NCI-H2029 (cell line): ENCODE data around the gene STK32A.

Source experiments
- DNase-seq: peaks from one replicate; lab custom pipeline; 2025; lab: John Stamatoyannopoulos, UW

STK32A gene

GRCh38 chr5:147391781-147392180, 157.0 kb downstream of the STK32A start:
- DNase-seq: no peak

GRCh38 chr5:147393874-147394672, 159.2 kb downstream of the STK32A start:
- DNase-seq: no peak

GRCh38 chr5:147396070-147396823, 161.4 kb downstream of the STK32A start:
- no peak for DNase-seq

DNA sequence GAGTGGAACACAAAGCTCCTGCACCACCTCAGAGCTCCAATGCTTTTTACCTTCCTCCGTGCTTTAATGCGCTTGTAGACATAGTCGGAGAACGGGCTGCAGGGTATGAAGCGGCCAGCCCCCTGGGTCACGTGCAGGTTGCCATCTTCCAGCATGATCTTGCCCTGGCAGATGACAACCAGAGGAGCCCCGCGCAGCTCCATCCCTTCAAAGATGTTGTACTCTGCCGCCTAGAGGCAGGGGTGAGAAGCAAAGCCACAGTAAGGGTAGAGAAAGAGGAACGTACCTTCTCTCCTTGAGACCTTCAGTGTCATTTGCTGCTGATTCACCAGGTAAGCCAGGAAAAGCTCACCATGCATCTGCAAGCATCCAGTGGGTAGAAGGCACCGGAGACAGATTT, 162.8 kb downstream of the STK32A start:
- no peak for DNase-seq

DNA sequence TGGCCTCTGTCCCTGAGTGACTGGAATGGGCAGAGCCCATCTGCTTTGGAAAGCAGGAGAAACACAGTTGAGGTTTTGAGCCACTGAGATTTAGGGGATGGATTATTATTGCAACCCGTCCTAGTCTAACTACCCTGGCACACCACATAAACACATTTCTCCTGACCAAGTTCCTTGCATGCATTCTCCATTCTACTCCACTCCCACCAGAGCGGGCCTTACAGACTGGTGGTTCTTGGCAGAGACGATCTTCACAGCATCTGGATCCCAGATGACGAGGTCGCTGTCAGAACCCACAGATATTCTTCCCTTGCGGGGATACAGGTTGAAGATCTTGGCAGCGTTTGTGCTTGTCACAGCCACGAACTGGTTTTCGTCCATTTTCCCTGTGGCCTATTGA, 164.0 kb downstream of the STK32A start:
- DNase-seq: no peak

DNA sequence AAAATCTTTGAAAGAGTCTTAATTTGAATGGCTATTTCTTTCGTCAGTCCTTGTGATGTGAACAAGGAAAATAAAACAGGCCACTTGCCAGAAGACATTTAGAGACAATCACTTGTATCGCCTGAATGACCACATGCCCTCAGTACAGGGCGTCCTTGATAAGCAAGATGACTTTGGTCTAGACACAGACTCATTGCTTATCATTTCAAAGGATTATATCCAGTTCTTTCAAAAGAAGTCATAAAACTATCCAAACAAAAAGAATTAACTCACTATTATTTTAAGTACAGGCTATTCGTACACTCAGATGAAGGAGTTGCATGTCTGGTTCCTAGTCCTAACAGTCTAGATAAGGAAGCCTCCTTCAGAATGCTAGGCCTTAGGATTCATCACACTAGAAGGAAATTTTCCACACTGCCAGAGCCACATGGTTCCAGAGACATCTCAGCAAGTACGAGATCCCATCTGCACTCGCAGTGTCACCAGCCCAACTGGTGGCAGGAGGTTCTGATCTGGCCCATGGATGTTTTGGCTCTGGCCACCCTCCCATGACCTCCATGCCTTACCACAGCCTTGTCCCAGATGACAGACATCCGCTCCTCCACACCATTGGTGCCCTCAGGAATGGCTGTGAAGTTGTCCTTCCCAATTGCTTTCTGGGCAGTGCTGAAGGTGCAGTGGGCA, 165.4 kb downstream of the STK32A start:
- DNase-seq: no peak

DNA sequence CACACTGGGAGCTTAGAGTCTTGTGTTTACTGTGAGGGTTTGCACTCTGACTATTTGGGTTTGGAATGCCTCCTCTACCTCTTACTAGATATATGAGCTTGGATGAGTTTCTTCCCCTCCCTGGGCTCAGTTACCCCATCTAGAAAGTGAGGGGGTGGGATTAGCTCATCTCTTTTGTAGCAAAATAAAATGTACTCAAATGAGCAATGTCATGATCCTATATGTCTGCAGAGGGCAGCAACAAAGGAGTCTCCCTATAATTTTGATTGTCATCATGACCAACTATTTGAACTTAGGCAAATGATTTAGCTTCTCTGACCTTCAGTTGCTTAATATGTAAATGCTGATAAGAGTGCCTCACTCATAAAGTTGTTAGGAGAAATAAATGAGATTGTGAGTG, 166.1 kb downstream of the STK32A start:
- no peak for DNase-seq

DNA sequence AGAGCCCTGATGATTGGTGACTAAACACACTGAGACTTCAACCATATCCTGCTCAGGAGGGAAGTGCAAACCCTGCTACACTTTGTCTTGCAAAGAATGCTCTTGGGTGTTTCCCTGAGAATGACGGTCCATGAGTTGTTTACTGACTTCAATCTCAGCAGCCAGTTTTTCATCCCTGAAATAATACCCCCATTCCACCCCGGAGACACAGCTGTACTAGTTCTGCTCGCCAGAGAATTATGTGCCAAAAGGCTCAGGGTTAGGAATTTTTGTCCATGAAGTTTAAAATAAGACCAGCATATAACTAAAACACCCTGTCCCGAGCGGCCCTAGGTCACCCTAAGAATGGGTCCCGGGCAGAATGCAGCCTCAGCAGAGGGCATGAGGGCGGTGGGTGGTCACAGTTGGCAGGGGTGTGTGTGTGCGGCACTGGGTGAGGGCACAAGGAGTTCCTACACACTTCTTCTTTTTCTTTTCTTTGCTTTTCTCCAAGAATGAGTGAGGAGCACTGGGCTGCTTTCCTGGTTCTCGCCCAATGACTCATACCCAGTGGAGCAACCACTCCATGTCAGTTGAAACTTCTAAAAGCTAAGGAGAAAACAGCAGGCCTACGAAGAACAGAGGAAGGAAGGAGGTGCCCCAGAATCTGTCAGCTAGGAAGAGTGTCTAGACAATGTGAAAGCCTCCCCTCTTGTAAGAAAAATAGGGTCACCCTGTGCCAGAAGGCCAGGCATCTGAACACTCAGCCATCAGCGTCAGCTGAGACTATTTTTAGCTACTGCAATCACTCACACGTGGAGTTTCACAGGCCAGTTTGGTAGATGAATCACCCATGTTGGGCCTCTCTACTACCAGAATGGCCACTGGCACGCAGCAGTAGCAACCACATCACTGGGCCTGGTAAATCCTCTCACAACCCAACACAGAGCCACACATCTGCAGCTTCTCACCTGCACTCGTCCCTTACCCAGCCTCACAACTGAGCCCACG, 169.1 kb downstream of the STK32A start:
- no peak for DNase-seq

GRCh38 chr5:147404706-147405105, 169.9 kb downstream of the STK32A start:
- no peak for DNase-seq

- no peak for DNase-seq
Observed at GRCh38 chr5:147406636-147407035, 171.8 kb downstream of the STK32A start.

DNA sequence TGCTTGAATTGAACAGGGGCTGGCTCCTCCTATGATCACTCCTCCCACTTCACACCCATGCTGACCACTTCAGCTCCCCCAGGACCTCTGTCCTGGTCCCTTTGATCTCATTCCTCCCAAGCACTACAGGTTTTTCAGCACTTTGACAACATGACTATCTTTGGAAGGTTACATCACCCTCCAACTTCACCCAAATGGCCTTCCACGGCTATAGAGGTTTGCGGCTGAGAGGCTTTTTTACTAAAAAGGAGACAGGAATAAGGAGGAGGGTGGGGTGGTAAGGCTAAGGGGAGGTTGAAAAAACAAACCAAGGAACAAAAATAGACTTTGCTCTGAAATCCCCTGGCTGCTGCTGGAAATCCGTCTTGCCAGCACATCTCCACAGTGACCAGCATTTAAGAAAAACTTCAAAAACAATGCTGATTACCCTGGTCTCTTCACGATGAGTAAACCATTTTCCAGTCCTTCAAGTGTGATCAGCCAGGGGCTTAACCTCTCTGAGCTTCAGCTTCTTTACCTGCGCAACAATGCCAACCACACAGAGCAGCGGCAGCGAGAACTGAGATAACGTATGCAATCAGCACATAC, 172.4 kb downstream of the STK32A start:
- DNase-seq: no peak

DNA sequence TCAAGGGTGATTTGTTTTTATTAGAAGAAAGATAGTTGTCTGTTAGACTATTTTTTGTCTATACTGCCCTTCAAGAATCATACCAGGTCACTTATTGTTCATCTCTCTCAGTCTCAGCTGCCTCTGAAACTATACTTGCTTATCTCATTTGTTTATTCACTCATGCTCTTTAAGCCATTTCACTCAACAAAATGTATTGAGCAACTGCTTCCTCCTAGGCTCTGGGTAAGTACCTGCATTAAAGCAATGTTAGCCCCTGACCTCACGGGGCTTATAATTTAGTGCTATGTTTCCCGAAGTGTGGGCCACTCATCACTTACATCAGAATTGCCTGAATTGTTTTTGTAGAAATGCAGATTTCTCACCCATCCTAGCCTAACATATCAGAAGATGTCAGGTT, 174.2 kb downstream of the STK32A start:
- DNase-seq: no peak

GRCh38 chr5:147410496-147411358, 175.9 kb downstream of the STK32A start:
- DNase-seq: no peak

DNA sequence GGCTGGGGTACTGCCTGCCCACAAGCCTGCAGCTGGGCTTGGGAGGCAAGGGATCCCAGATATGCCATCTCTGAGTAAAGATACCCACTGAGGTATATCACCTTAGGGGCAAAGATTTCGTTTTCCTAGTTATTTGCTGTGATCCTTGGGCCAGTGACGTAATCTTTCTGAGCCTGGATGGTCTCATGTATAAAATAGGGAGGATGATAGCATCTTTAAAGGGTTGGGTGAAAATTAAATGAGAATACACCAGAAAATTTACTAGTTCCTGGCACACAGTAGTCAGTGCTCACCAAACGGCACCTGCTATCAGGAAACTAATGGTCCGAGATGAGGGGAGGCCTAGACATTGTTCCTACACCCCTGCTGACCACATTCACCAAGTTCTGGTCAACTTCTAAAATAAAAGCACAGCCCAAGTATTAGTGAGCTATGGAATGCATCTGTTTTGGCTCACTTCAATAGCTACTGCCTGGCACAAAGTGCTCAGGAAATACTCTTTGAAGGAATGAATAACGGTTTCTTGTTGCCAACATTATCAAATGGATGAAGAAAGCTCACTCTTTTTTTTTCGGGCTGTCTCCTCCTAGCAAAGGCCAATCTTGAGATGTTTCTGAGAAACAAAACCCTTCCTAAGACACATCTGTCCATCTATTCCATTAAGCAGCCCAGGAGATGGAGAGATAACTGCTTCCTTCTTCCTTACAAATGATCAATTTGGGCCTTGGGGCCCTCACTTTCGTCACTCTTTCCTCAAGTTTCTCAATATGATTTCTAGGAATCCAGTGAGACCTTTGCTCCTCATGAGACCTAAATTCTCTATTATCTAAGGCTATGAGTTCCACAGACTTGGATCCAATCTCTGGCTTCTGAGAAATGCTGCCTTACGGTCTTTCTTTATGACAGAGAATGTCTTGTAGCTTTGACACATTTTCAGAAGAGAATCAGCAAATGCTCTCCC, 176.8 kb downstream of the STK32A start:
- no peak for DNase-seq

DNA sequence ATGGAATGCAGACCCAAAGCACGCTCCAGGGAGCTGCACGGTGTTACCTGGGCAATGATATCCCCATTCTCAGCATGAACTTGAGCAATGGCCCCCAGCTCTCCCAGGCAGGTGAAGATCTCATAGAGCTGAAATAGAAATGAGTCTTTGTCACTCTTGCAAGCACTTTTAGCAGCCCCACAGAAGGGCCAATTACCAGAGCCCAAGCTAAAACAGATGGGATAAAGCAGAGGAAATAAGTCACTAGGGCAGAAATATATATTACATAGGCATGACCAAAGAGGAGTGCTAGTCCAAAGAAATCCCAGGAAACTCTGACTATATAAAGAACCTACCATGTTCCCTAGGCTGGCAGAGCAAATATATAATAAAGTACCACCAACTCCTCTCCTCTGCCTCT, 177.7 kb downstream of the STK32A start:
- DNase-seq: no peak

GRCh38 chr5:147413266-147413665, 178.4 kb downstream of the STK32A start:
- DNase-seq: no peak

DNA sequence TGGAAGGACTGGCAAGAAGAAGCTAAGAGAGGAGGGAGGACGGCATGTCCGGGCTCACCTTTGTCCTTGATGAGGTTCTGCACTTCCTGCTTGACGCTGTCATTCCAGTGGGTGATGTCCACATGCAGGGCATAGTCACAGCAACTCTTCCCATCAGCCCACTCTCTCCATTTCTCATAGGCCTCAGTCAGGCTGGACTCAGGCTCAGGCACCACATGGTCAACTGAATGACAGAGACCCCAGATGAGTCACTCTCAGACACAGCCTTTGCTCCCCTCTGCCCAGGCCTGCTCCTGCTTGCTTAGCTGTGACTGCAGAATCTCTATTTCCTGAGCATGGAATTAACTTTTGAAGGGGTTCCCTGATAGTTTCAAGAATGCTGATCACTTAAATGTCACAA, 180.8 kb downstream of the STK32A start:
- DNase-seq: no peak

- peak; percentile 44 for DNase-seq
Observed at GRCh38 chr5:147417135-147417813, 182.4 kb downstream of the STK32A start.

DNA sequence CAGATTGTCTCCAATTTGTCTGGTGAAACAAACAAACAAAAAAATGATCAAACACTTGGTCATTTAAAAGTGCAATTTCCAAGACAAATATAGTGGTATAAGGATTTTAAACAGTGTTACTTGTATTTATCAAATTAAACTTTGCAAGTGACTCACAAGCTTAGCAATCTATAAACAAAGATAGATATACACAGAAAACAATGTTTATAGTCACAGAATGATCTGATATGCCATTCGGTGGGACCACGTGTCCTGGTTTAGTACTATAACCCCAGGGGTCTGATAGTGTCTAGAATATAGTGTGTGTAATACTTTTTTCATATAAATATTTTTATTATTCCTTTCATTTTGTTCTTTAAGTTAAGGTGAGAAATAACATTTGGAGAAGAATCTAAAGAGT, 183.8 kb downstream of the STK32A start:
- no peak for DNase-seq
